Measurements from ENCODE around the gene SAMD11.

SAMD11 gene

GRCh38 chr1:991895-992294 lies 68.2 kb downstream of the SAMD11 start:
- no peak overlapping the region for H3K4me3 ChIP-seq (IDR thresholded peaks at IDR 0.05; ENCODE audit: insufficient read depth, low read depth, low read length)
- no peaks in the 10 kb centered on the region for H3K79me2 ChIP-seq (ENCODE audit: insufficient read depth, low read depth)
- H2AFZ ChIP-seq (ENCODE audit: low read depth): no peak overlapping the region
- no peak for TF ChIP-seq CTCF (conservative IDR thresholded peaks at IDR 0.05; ENCODE audit: low read depth, low read length)
- peaks cover 4% of the 10 kb centered on the region for H3K4me1 ChIP-seq (ENCODE audit: low read depth, poor library complexity, severe bottlenecking)
- no peaks in the 10 kb centered on the region for H3K36me3 ChIP-seq (ENCODE audit: insufficient read depth)
- H3K27ac ChIP-seq: no peak overlapping the region
- H3K4me2 ChIP-seq: no peak overlapping the region
- no peaks in the 10 kb centered on the region for H4K20me1 ChIP-seq (ENCODE audit: insufficient read depth)
- H3K9ac ChIP-seq: no peak overlapping the region
- H3K27me3 ChIP-seq (ENCODE audit: insufficient read depth, low read depth): peaks cover 95% of the 10 kb centered on the region

- H3K9ac ChIP-seq: no peak overlapping the region
- H2AFZ ChIP-seq (ENCODE audit: low read depth): no peak overlapping the region
- H3K4me3 ChIP-seq (IDR thresholded peaks at IDR 0.05; ENCODE audit: insufficient read depth, low read depth, low read length): no peak overlapping the region
- H3K4me2 ChIP-seq: no peak overlapping the region
- no peak overlapping the region for H3K27ac ChIP-seq
- peaks cover 95% of the 10 kb centered on the region for H3K27me3 ChIP-seq (ENCODE audit: insufficient read depth, low read depth)
- peaks cover 4% of the 10 kb centered on the region for H3K4me1 ChIP-seq (ENCODE audit: low read depth, poor library complexity, severe bottlenecking)
- TF ChIP-seq CTCF (conservative IDR thresholded peaks at IDR 0.05; ENCODE audit: low read depth, low read length): no peak
- no peaks in the 10 kb centered on the region for H3K36me3 ChIP-seq (ENCODE audit: insufficient read depth)
- no peaks in the 10 kb centered on the region for H3K79me2 ChIP-seq (ENCODE audit: insufficient read depth, low read depth)
- H4K20me1 ChIP-seq (ENCODE audit: insufficient read depth): no peaks in the 10 kb centered on the region
These were observed 68.6 kb downstream of the SAMD11 start for GRCh38 chr1:992362-992761.

GRCh38 chr1:993379-993995 lies 69.8 kb downstream of the SAMD11 start:
- Histone ChIP-seq H4K20me1 (ENCODE audit: insufficient read depth) (no peaks in the 10 kb centered on the region), H3K36me3 (ENCODE audit: insufficient read depth) (no peaks in the 10 kb centered on the region), H3K4me1 (ENCODE audit: low read depth, poor library complexity, severe bottlenecking) (peaks cover 4% of the 10 kb centered on the region), H3K27me3 (ENCODE audit: insufficient read depth, low read depth) (peaks cover 88% of the 10 kb centered on the region), H3K4me2 (no peak overlapping the region), H3K27ac (no peak overlapping the region), H3K79me2 (ENCODE audit: insufficient read depth, low read depth) (no peaks in the 10 kb centered on the region), H2AFZ (ENCODE audit: low read depth) (no peak overlapping the region), H3K9ac (no peak overlapping the region), H3K4me3 (IDR thresholded peaks at IDR 0.05; ENCODE audit: insufficient read depth, low read depth, low read length) (no peak overlapping the region)
- TF ChIP-seq CTCF (conservative IDR thresholded peaks at IDR 0.05; ENCODE audit: low read depth, low read length): no peak
